MM.1S (cell line): ENCODE measurements around the gene ASB11.

Experiments used
- DNase-seq: peaks from one replicate; pipeline ENCODE4 v3.0.0-alpha.2; 2015
- H2AFZ ChIP-seq: fragments of 300-600 bp; sonication (generic); 2 replicates; pipeline ENCODE4 v1.6.0; 2016; ENCODE audit warnings: antibody characterized with exemption, low read length
- H3F3A ChIP-seq: fragments of 300-600 bp; sonication (generic); 2 replicates; pipeline ENCODE4 v1.6.1; 2016; ENCODE audit warnings: mild to moderate bottlenecking, antibody characterized with exemption, low read length, moderate library complexity, mixed read lengths; ENCODE audit not compliant: insufficient read depth
- H3K27ac ChIP-seq: fragments of 300-600 bp; sonication (generic); 2 replicates; pipeline ENCODE4 v1.5.1; 2016; ENCODE audit warnings: mild to moderate bottlenecking, low read length
- H3K27me3 ChIP-seq: fragments of 300-600 bp; sonication (generic); replicated peaks from 2 replicates; pipeline ENCODE4 v1.6.0; 2016; ENCODE audit warnings: low read length; ENCODE audit not compliant: insufficient read depth
- H3K36me3 ChIP-seq: fragments of 300-600 bp; sonication (generic); replicated peaks from 2 replicates; pipeline ENCODE4 v1.6.1; 2016; ENCODE audit warnings: mild to moderate bottlenecking, low read length, mixed read lengths; ENCODE audit not compliant: insufficient read depth
- H3K4me1 ChIP-seq: fragments of 300-600 bp; sonication (generic); 2 replicates; pipeline ENCODE4 v1.6.1; 2016; ENCODE audit warnings: low read length, mixed read lengths
- H3K4me2 ChIP-seq: fragments of 300-600 bp; sonication (generic); 2 replicates; pipeline ENCODE4 v1.6.0; 2016; ENCODE audit warnings: low read depth, low read length
- H3K4me3 ChIP-seq: fragments of 300-600 bp; sonication (generic); 2 replicates; pipeline ENCODE4 v1.5.1; 2016; ENCODE audit warnings: low read length, mixed read lengths
- H3K79me2 ChIP-seq: fragments of 300-600 bp; sonication (generic); 2 replicates; pipeline ENCODE4 v1.6.1; 2016; ENCODE audit warnings: mixed run types, low read length, mixed read lengths
- H3K9ac ChIP-seq: fragments of 300-600 bp; sonication (generic); 2 replicates; pipeline ENCODE4 v1.6.1; 2016; ENCODE audit warnings: low read length, mixed read lengths
- H3K9me2 ChIP-seq: fragments of 300-600 bp; sonication (generic); replicated peaks from 2 replicates; pipeline ENCODE4 v1.6.1; 2016; ENCODE audit warnings: mild to moderate bottlenecking, low read length, mixed read lengths; ENCODE audit not compliant: insufficient read depth
- H3K9me3 ChIP-seq: fragments of 300-600 bp; sonication (generic); replicated peaks from 2 replicates; pipeline ENCODE4 v1.6.1; 2016; ENCODE audit warnings: mild to moderate bottlenecking, low read length, mixed read lengths; ENCODE audit not compliant: insufficient read depth
- H4K20me1 ChIP-seq: fragments of 300-600 bp; sonication (generic); 2 replicates; pipeline ENCODE4 v1.6.1; 2016; ENCODE audit warnings: mild to moderate bottlenecking, low read length, moderate library complexity, mixed read lengths; ENCODE audit not compliant: insufficient read depth
- CTCF ChIP-seq: fragments of 300-600 bp; sonication (generic); IDR thresholded peaks from 2 replicates; pipeline ENCODE4 v1.5.1; 2016; ENCODE audit warnings: antibody characterized with exemption, low read length, mixed read lengths
- EZH2 ChIP-seq: fragments of 300-600 bp; sonication (generic); optimal IDR thresholded peaks from 2 replicates; pipeline ENCODE3; 2017; ENCODE audit warnings: low read depth, mild to moderate bottlenecking, antibody characterized with exemption, low read length, mixed read lengths
- EZH2phosphoT487 ChIP-seq: fragments of 300-600 bp; sonication (generic); IDR thresholded peaks from 2 replicates; pipeline ENCODE4 v1.6.1; 2018; ENCODE audit warnings: antibody characterized with exemption, low read length

The ASB11 gene

GRCh38 chrX:15254852-15255251 lies 60.6 kb downstream of the ASB11 start:
- Histone ChIP-seq H3K9ac (no peak overlapping the region), H2AFZ (no peak overlapping the region), H3K4me2 (no peak overlapping the region), H3F3A (no peaks in the 10 kb centered on the region), H4K20me1 (no peaks in the 10 kb centered on the region), H3K9me3 (no peaks in the 10 kb centered on the region), H3K4me3 (no peak overlapping the region), H3K79me2 (no peaks in the 10 kb centered on the region), H3K27me3 (no peaks in the 10 kb centered on the region), H3K36me3 (no peaks in the 10 kb centered on the region), H3K4me1 (no peaks in the 10 kb centered on the region), H3K9me2 (no peaks in the 10 kb centered on the region), H3K27ac (no peak overlapping the region)
- TF ChIP-seq EZH2phosphoT487: no peak
- TF ChIP-seq EZH2: no peak
- no peak for TF ChIP-seq CTCF
- DNase-seq: no peak

- no peaks in the 10 kb centered on the region for H3K4me1 ChIP-seq
- H3F3A ChIP-seq: no peaks in the 10 kb centered on the region
- no peak overlapping the region for H3K27ac ChIP-seq
- no peak for TF ChIP-seq EZH2
- TF ChIP-seq EZH2phosphoT487: no peak
- TF ChIP-seq CTCF: no peak
- no peaks in the 10 kb centered on the region for H3K79me2 ChIP-seq
- H3K4me3 ChIP-seq: no peak overlapping the region
- H3K9me3 ChIP-seq: no peaks in the 10 kb centered on the region
- no peaks in the 10 kb centered on the region for H3K9me2 ChIP-seq
- no peaks in the 10 kb centered on the region for H3K36me3 ChIP-seq
- no peaks in the 10 kb centered on the region for H4K20me1 ChIP-seq
- no peak for DNase-seq
- H2AFZ ChIP-seq: no peak overlapping the region
- H3K27me3 ChIP-seq: no peaks in the 10 kb centered on the region
- H3K4me2 ChIP-seq: no peak overlapping the region
- no peak overlapping the region for H3K9ac ChIP-seq
Measured at GRCh38 chrX:15245896-15246295, 69.5 kb downstream of the ASB11 start.

GRCh38 chrX:15244421-15244820 lies 71.0 kb downstream of the ASB11 start:
- no peak for TF ChIP-seq EZH2phosphoT487
- no peak for TF ChIP-seq CTCF
- TF ChIP-seq EZH2: no peak
- Histone ChIP-seq H3K27me3 (no peaks in the 10 kb centered on the region), H3K4me2 (no peak overlapping the region), H2AFZ (no peak overlapping the region), H3K4me1 (no peaks in the 10 kb centered on the region), H3K4me3 (no peak overlapping the region), H3K9me3 (no peaks in the 10 kb centered on the region), H3K9ac (no peak overlapping the region), H3F3A (no peaks in the 10 kb centered on the region), H3K79me2 (no peaks in the 10 kb centered on the region), H3K36me3 (no peaks in the 10 kb centered on the region), H3K9me2 (no peaks in the 10 kb centered on the region), H3K27ac (no peak overlapping the region), H4K20me1 (no peaks in the 10 kb centered on the region)
- DNase-seq: no peak
